ENCODE results near the gene PTPN21.

The PTPN21 gene

GRCh38 chr14:88454886-88455285 is 99.9 kb downstream of the PTPN21 start:
- Histone ChIP-seq H4K20me1 (ENCODE audit: insufficient read depth) (no peaks in the 10 kb centered on the region), H3K4me1 (ENCODE audit: low read depth, poor library complexity, severe bottlenecking) (no peaks in the 10 kb centered on the region), H3K4me2 (no peak overlapping the region), H3K9ac (no peak overlapping the region), H3K27ac (no peak overlapping the region), H2AFZ (ENCODE audit: low read depth) (no peak overlapping the region), H3K79me2 (ENCODE audit: insufficient read depth, low read depth) (no peaks in the 10 kb centered on the region), H3K36me3 (ENCODE audit: insufficient read depth) (no peaks in the 10 kb centered on the region), H3K27me3 (ENCODE audit: insufficient read depth, low read depth) (no peaks in the 10 kb centered on the region), H3K4me3 (IDR thresholded peaks at IDR 0.05; ENCODE audit: insufficient read depth, low read depth, low read length) (no peak overlapping the region)
- no peak for TF ChIP-seq CTCF (conservative IDR thresholded peaks at IDR 0.05; ENCODE audit: low read depth, low read length)

GRCh38 chr14:88452231-88452630 is 102.6 kb downstream of the PTPN21 start:
- no peak for TF ChIP-seq CTCF (conservative IDR thresholded peaks at IDR 0.05; ENCODE audit: low read depth, low read length)
- Histone ChIP-seq H3K36me3 (ENCODE audit: insufficient read depth) (no peaks in the 10 kb centered on the region), H4K20me1 (ENCODE audit: insufficient read depth) (no peaks in the 10 kb centered on the region), H3K4me3 (IDR thresholded peaks at IDR 0.05; ENCODE audit: insufficient read depth, low read depth, low read length) (no peak overlapping the region), H3K27ac (no peak overlapping the region), H3K4me1 (ENCODE audit: low read depth, poor library complexity, severe bottlenecking) (no peaks in the 10 kb centered on the region), H3K4me2 (no peak overlapping the region), H3K27me3 (ENCODE audit: insufficient read depth, low read depth) (no peaks in the 10 kb centered on the region), H2AFZ (ENCODE audit: low read depth) (no peak overlapping the region), H3K9ac (no peak overlapping the region), H3K79me2 (ENCODE audit: insufficient read depth, low read depth) (no peaks in the 10 kb centered on the region)

GRCh38 chr14:88439088-88439487 is 115.7 kb downstream of the PTPN21 start:
- Histone ChIP-seq H3K27ac (no peak overlapping the region), H3K9ac (no peak overlapping the region), H3K36me3 (ENCODE audit: insufficient read depth) (no peaks in the 10 kb centered on the region), H4K20me1 (ENCODE audit: insufficient read depth) (no peaks in the 10 kb centered on the region), H3K27me3 (ENCODE audit: insufficient read depth, low read depth) (no peaks in the 10 kb centered on the region), H3K4me3 (IDR thresholded peaks at IDR 0.05; ENCODE audit: insufficient read depth, low read depth, low read length) (no peak overlapping the region), H3K79me2 (ENCODE audit: insufficient read depth, low read depth) (no peaks in the 10 kb centered on the region), H2AFZ (ENCODE audit: low read depth) (no peak overlapping the region), H3K4me1 (ENCODE audit: low read depth, poor library complexity, severe bottlenecking) (no peaks in the 10 kb centered on the region), H3K4me2 (no peak overlapping the region)
- TF ChIP-seq CTCF (conservative IDR thresholded peaks at IDR 0.05; ENCODE audit: low read depth, low read length), result no peak

GRCh38 chr14:88437658-88438057 is 117.1 kb downstream of the PTPN21 start:
- TF ChIP-seq CTCF (conservative IDR thresholded peaks at IDR 0.05; ENCODE audit: low read depth, low read length), result no peak
- no peak overlapping the region for H3K9ac ChIP-seq
- H3K27me3 ChIP-seq (ENCODE audit: insufficient read depth, low read depth), result no peaks in the 10 kb centered on the region
- no peaks in the 10 kb centered on the region for H3K4me1 ChIP-seq (ENCODE audit: low read depth, poor library complexity, severe bottlenecking)
- no peak overlapping the region for H3K27ac ChIP-seq
- no peaks in the 10 kb centered on the region for H3K36me3 ChIP-seq (ENCODE audit: insufficient read depth)
- H4K20me1 ChIP-seq (ENCODE audit: insufficient read depth), result no peaks in the 10 kb centered on the region
- no peaks in the 10 kb centered on the region for H3K79me2 ChIP-seq (ENCODE audit: insufficient read depth, low read depth)
- no peak overlapping the region for H3K4me3 ChIP-seq (IDR thresholded peaks at IDR 0.05; ENCODE audit: insufficient read depth, low read depth, low read length)
- H2AFZ ChIP-seq (ENCODE audit: low read depth), result no peak overlapping the region
- no peak overlapping the region for H3K4me2 ChIP-seq

- no peaks in the 10 kb centered on the region for H4K20me1 ChIP-seq (ENCODE audit: insufficient read depth)
- H3K27me3 ChIP-seq (ENCODE audit: insufficient read depth, low read depth), result no peaks in the 10 kb centered on the region
- no peak overlapping the region for H3K4me3 ChIP-seq (IDR thresholded peaks at IDR 0.05; ENCODE audit: insufficient read depth, low read depth, low read length)
- H3K9ac ChIP-seq, result no peak overlapping the region
- no peak overlapping the region for H3K27ac ChIP-seq
- H3K4me2 ChIP-seq, result no peak overlapping the region
- H3K79me2 ChIP-seq (ENCODE audit: insufficient read depth, low read depth), result no peaks in the 10 kb centered on the region
- no peaks in the 10 kb centered on the region for H3K4me1 ChIP-seq (ENCODE audit: low read depth, poor library complexity, severe bottlenecking)
- no peak overlapping the region for H2AFZ ChIP-seq (ENCODE audit: low read depth)
- H3K36me3 ChIP-seq (ENCODE audit: insufficient read depth), result no peaks in the 10 kb centered on the region
- no peak for TF ChIP-seq CTCF (conservative IDR thresholded peaks at IDR 0.05; ENCODE audit: low read depth, low read length)
Observed at GRCh38 chr14:88430976-88431375, 123.8 kb downstream of the PTPN21 start.
